Hepatic stellate cell (primary cell): ENCODE measurements around the gene CNEP1R1.
"Not testable (repeated sequence)": the region's sequence is repeated elsewhere in the genome, so short reads cannot be mapped to it uniquely, and the experiment has no call there.

Source experiments
- DNase-seq: peaks from one replicate; pipeline ENCODE4 v3.0.0; 2011; ENCODE audit warnings: low spot score

The CNEP1R1 gene, protein sequence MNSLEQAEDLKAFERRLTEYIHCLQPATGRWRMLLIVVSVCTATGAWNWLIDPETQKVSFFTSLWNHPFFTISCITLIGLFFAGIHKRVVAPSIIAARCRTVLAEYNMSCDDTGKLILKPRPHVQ

DNA sequence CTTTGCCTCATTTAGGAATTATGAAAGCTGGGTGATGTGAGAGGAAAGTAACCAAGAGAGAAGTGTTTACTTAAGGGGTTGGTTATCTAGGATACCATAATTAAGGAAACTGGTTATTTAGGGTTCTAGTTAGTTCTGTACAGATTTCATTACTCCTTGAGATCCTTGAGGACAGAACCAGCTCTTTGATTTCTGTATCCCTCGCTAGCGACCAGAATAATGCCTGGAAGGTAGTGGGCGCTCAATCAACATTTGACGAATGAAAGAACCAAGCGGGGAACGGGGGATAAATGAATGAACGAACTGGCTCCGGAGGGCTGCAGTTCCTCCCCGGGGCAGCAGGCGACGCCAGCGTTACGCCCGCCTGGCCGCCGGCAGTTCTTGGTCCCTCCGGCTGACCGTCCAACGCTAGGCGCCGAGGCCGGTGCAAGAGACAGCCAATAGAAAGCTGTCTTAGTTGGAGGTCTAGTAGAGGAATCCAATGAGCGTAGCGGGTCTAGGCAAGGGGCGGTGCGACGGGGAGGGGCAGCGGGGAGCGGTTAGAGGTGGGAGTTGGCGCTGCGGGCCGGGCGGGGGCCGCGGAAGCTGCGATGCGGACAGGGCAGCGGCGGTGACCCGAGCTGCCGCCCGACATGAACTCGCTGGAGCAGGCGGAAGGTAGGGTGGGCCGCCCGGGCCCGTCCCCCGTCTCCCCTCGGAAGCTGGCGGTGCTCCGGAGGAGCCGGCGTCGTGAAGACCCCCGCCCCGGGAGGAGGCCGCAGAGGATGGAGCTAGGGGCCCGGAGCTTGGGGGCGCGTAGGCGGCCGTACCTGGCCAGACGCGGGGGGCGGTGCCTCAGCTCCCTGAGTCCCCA is at the start of gene CNEP1R1:
Gene CNEP1R1 (plus strand): TSS at position 542 of the 853 bp plus-strand sequence. CDS start 91 bp downstream, at position 633.
- peak; percentile 99 for DNase-seq

DNA sequence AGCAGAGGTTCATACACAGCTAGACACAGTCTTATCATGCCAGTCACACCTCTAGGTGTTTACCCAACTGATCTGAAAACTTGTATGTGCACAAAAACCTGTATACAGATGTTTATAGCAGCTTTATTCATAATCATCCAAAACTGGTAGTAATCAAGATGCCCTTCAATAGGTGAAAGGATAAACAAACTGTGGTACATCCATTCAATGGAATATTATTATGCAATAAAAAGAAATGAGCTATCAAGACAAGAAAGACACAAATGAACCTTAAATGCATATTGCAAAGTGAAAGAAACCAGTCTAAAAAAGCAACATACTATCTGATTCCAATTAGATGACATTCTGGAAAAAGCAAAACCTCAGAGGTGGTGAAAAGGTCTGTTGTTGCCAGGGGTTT is 47.6 kb upstream of the CNEP1R1 start:
- DNase-seq: no peak

DNA sequence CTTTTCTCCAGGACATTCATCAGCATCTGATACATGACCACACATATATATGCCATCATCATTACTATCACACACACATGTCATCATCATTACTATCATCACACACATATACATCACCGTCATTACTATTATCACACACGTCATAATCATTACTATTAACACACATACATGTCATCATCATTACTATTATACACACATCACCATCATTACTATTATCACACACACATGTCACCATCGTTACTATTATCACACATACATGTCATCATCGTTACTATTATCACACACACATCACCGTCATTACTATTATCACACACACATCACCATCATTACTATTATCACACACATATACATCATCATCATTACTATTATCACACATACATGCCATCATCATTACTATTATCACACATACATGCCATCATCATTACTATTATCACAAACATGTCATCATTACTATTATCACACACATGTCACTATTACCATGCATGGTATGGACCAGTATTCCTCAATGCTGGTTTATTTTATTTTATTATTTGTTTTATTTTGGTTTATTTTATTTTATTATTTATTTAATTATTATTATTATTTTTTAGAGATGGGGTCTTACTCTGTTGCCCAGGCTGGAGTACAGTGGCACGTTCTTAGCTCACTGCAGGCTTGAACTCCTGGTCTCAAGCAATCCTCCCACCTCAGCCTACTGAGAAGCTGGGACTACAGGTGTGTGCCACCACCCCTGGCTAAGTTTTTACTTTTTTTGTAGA is 46.3 kb upstream of the CNEP1R1 start:
- DNase-seq: no peak

DNA sequence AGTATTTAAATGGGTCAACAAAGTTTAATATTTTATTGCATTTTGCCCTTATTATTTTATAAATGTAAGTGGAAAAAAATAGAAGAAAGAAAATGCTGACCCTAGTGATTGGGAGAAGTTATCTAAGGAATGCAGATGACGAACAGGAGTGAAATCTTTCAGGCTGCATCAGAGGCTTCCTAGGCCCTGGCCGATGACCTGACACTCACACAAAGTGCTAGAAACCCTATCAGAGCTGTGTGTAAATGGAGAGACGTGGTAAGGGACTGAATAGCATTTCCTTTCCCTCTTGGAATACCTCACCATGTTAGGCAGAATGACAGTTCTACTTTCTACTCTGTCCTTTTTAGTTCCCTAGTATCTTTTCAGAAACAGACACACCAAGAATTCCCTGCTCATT is 44.9 kb upstream of the CNEP1R1 start:
- no peak for DNase-seq

DNA sequence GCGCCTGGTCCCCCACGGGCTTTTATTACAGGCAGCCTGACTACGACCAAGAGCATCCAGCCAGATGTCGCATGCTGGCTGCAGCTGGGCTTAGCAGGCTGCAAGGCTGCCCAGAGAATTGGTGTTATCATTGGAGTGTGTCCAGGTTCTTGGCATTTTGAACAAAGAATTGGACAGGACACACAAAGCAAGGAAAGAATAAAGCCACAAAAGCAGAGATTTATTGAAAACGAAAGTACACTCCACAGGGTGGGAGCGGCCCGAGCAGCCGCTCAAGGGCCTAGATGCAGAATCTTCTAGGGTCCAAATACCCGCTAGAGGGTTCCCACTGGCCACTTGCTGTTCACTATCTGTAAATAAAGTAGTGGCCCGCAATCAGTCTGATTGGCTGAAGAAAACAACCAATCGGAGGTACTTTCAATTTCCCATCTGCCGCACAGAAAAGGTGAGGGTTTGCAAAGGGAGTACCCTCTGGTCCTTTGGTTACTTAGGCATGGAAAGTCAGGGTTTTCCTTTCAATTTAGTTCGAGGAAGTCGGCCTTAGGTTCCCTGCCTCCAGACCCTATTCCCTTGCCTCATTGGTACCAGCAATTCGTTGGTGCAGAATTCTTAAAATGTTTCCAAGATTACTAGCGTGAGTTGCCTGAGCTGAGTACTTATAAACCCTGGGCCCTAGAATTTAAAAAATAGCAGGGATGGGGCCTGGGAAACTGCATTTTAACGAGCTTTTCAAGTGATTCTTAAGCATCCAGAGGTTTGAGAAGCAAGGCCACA is 38.5 kb upstream of the CNEP1R1 start:
- no peak for DNase-seq

DNA sequence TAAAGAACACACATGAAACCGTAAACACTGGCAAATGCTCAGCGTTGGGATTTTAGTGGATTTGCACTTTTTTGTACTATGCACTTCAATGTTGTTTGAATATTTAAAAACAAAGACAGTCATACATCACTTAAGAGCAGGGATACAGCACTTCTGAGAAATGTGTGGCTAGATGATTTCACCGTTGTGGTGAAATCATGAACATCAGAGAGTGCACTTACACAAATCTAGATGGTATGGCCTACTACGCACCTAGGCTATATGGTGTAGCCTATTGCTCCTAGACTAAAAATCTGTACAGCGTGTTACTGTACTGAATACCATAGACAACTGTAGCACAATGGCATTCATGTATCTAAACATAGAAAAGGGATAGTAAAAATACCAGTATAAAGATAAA is 37.6 kb upstream of the CNEP1R1 start:
- no peak for DNase-seq

DNA sequence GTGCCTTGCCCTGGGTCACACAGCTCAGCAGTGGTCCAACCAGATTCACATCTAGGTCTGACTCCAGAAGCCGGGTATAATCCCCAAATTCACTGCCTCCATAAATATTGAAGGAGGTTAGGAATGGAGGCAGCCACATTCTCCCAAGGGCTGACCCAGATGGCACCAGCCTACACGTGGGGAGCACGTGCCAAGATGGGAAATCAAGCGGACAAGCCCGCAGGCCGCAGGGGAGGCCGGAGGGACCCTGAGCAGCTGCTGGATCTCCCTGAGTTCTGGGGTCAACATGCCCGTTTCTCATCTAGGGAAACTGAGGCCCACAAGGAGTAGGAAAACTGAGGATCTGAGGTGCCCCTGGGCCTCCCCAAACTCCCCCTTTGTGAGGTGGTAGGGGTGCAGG is 32.2 kb upstream of the CNEP1R1 start:
- no peak for DNase-seq

DNA sequence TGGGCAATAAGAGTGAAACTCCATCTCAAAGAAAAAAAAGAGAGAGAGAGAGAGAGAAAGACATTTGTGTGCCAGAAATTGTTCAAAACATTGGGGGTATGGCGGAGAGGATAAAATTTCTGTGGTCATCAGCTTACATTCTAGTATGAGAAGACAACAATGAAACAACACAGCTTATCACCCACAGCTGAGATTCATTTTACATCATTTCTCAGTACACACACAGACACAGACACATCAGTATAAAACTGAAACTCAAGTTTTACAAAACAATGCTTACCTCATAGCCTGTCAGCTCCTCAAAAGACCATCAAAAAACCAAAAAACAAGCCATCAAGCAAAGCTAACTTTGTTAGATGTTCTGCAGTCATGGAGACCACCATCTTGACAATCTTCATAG is 31.4 kb upstream of the CNEP1R1 start:
- no peak for DNase-seq

DNA sequence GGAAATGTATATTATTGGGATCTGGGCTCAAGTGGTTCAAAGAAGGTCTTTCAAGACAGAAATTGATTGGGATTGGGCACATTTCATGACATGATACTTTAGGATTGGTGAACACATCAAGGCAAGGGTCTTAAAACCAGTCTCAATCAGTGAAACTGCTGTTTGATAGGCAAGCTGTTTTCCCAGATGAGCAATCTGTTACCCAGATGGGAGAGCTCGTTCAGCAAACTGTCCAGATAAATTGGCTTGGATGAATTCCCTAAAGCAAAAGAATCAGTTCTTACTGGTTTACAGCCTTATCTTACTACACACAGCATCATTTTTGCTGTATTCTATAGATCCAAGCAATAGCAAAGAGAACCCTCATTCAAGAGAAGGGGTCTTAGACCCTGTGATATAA is 31.0 kb upstream of the CNEP1R1 start:
- DNase-seq: no peak

DNA sequence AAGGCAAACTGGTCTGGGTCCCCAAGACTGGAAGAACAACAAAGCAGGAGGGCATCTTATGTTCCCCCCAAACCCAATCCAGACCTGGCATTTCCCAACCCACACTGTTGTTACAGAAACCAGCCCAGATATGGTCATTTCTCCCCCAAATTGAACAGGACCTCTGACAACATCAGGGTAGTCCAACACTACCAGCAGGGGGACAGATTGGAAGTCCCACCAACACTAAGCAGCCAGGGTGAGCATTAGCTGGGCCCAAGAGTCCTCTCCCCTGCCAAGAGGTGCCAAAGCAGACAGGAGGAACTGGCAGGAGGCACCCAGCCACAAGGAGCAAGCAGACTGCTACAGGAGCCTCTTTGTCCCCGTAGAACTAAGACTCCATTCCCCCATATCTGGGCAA is 29.3 kb upstream of the CNEP1R1 start:
- DNase-seq: no peak

DNA sequence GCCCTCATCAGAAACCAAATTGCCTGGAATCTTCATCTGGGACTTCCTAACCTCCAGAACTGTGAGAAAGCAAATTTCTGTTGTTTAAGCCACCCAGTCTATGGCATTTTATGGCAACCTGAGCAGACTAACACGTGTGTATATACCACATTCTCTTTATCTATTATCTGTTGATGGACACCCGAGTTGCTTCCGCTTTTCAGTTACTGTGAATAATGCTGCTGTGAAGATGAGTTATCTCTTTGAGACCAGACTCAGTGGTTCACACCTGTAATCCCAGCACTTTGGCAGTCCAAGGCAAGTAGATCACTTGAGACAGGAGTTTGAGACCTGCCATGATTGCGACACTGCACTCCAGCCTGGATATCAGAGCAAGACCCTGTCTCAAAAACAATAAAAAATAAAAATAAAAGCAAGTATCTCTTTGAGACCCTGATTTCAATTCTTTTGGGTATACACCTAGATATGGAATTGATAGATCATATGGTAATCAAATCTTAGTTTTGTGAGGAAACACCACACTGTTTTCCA is 27.2 kb upstream of the CNEP1R1 start:
- DNase-seq: no peak

DNA sequence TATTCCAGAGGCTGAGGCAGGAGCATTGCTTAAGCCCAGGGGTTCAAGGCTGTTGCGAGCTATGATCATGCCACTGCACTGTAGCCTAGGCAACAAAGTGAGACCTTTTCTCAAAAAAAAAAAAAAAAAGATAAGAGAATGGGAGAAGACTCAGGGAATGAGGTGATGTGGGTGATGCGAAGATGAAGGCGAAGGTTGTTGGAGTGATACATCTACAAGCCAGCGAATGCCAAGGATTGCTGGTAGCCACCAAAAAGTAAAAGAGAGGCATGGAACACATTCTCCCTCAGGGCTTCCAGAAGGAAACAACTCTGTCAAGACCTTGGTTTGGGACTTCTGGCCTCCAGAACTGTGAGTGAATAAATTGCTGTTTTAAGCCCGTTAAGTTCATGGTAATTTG is 26.0 kb upstream of the CNEP1R1 start:
- no peak for DNase-seq

DNA sequence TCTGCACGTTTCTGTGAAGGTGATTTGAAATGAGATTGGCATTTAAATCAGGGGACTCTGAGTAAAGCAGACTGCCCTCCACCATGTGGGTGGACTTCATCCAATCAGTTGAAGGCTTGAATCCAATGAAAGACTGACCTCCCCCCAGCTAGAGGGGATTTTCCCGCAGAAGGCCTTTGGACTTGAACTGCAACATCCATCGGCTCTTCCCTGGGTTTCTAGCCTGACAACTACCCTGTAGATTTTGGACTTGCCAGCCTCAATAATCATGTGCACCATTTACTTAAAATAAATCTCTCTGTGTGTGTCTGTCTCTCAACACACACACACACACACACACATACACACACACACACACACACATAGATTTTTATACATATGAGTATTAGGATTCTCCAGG is 23.9 kb upstream of the CNEP1R1 start:
- DNase-seq: no peak

DNA sequence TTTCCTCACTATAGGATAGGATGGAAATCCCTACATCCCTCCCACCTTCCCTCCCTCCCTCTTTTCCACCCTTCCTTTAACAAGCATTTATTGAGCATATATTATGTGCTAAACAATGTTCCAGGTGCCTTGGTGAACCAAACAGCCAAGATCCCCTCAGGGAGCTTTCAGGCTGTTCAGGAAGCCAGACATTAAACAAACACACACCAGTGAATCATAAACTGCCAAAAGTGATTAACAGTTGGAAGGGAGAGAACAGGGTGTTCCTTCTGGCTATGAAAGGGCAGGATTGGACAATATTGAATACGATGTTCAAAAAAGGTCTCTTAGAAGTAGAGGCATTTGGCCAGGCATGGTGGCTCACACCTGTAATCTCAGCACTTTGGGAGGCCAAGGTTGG is 22.8 kb upstream of the CNEP1R1 start:
- no peak for DNase-seq

DNA sequence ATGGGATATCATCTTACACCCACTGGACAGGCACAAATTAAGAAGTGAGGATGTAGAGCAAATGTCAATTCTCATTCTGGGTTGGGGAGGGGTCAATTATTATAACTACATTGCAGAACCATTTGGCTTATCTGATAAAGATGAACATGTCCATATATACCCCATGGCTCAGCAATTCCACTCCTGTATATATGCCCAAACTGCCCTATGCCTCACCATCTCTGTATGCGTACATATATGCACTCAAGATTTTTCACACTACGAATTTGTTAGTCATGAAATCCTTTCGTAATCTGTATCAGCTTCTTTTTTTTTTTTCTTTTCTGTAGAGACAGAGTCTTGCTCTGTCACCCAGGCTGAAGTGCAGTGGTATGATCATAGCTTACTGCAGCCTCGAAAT is 20.8 kb upstream of the CNEP1R1 start:
- no peak for DNase-seq

DNA sequence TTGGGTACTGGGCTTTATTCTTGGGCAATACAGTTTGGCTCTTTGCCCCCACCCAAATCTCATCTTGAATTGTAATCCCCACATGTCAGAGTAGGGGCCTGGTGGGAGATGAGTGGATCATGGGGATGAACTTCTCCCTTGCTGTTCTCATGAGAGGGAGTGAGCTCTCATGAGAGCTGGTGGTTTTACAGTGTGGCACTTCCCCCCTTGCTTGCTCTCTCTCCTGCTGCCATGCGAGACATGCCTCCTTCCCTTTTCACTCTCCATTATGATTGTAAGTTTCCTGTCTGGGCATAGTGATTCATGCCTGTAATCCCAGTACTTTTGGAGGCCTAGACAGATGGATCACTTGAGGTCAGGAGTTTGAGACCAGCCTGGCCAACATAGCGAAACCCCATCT is 18.1 kb upstream of the CNEP1R1 start:
- DNase-seq: no peak

DNA sequence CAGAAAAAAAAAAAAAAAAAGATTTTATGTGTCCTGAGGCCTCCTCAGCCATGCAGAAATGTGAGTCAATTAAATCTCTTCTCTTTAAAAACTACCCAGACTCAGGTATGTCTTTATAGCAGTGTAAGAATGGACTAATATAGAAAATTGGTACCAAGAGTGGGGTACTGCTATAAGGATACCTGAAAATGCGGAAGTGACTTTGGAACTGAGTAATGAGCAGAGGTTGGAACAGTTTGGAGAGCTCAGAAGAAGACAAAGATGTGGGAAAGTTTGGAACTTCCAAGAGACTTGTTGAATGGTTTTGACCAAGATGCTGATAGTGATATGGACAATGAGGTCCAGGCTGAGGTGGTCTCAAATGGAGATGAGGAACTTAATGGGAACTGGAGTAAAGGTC is 17.3 kb upstream of the CNEP1R1 start:
- no peak for DNase-seq

DNA sequence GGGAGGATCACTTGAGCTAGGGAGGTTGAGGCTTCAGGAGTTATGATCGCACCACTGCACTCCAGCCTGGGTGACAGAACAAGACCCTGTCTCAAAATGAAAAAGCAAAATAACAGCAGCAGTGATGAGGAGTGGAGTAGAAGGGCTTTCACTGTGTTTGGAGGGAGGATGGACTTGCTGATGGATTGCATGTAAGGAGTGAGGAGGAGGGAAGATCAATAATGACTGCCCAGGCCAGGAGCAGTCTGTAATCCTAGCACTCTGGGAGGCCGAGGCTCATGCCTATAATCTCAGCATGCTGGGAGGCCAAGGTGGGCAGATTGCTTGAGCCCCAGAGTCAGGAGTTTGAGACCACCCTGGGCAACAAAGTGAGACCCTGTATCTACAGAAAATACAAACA is 14.8 kb upstream of the CNEP1R1 start:
- DNase-seq: no peak

DNA sequence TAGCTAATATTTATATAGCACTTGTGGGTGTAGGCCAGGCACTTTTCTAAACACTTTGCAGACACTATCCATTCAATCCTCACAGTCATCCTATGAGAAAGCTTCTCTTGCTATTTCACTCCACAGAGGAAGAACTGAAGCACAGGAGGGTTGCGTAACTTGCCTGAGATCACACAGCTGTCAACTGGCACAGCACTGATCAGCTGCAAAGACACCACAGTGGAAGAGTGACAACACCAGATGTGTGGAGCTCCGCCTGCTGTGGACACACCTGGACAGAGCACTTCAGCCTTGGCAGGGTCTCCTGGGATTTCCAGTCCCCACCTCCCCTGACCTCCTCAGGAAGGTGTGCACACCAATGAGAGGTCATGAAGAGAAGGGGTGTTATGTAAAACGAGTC is 13.3 kb upstream of the CNEP1R1 start:
- DNase-seq: no peak

DNA sequence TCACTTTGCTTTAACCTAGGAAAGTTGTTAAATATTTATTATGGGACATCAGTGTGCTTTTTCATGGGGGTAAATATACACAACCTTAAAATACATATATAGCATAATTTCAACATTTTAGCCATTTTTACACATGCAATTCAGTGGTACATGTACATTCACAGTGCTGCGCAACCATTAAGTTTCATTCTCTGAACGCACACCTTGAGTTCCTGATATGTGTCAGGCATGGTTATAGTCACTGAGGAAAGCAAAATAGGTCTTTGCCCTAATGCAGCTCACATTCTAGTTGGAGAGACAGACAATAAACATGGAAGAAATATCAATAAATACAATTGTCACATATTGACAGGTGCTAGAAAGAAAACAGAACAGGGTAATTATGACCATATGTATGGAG is 12.8 kb upstream of the CNEP1R1 start:
- DNase-seq: no peak

DNA sequence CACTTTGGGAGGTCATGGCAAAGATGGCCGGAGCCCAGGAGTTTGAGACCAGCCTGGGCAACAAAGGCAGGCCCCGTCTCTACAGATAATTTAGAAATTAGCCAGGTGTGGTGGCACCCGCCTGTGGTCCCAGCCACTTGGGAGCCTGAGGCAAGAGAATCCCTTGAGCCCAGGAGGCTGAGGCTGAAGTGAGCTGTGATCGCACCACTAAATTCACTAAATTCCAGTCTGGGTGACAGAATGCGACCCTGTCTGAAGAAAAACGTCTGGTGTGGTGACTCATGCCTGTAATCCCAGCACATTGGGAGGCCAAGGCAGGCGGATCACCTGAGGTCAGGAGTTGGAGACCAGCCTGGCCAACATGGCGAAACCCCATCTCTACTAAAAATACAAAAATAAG is 10.8 kb upstream of the CNEP1R1 start:
- not testable (repeated sequence) for DNase-seq

DNA sequence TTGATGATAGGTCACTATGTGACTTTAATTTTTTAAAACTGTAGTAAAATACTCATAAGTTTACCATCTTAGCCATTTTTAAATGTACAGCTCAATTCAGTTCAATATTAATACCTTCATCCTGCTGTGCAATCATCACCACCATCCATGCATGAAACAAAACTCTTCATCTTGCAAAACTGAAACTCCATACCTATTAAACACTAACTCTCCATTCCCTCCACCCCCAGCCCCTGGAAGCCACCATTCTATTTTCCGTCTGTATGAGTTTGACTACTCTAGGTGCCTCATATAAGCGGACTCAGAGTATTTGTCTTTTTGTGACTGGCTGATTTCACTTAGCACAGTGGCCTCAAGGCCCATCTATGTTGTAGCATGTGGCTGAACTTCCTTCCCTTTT is 9.4 kb upstream of the CNEP1R1 start:
- DNase-seq: no peak
